ENCODE data around the gene ZBBX.

ZBBX gene

DNA sequence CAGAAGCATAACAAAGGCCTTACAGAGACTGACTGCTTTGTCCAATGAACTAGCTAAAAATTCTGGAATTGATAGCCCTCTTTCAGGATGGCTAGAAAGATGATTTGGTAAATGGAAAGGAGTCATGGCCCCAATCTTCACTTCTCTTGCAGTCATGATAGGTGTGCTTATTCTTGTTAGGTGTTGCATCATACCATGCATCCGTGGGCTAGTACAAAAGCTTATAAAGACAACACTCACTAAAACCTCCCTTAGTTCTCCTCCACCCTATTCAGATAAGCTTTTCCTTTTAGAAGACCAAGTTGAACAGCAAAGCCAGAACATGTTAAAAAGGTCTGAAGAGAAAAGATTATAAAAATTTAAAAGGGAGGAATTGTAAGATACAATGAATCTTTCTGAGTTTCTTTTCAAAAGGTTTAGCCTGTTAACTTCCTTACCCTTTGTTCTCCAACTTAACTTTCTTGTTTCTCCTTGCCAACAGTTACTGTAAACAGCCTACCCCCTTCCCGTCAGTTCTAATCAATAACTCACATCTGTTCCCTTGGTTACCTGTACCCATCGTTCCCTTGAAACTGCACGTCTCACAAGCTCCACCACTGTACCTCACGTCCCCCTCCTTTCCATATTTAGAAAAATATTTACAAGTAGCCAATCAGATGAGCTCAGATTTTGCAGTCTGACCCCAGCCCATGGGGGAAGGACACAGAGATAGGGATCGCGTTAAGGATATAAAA, 105.8 kb downstream of the ZBBX start:
- CTCF ChIA-PET: no interaction called here
- H3K27me3 Mint-ChIP-seq: no peaks in the 10 kb centered on the region
- H3K4me1 Mint-ChIP-seq: no peaks in the 10 kb centered on the region
- no peaks in the 10 kb centered on the region for H3K36me3 Mint-ChIP-seq
- no peak for DNase-seq
- H3K4me3 Mint-ChIP-seq: no peak overlapping the region
- H3K27ac Mint-ChIP-seq: no peak overlapping the region
- H3K9me3 Mint-ChIP-seq: peaks cover 9% of the 10 kb centered on the region

DNA sequence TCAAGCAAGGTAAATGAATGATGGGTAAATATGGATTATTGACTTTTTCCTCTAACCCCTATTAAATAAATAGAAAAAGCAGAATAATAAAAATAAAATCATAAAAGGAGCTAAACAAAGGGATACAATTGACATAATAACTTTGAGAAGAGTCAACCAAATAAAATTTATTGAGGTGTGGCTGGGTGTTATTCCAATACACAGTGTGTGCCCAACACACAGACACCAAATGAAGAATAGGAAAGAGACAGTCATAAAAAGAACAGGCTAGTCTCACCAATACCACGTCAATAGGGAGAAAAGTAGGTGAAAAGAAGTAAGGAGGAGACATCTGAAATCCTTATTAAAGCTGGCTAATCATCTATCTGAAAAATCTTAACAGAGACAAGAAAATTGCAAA, 127.1 kb downstream of the ZBBX start:
- Mint-ChIP-seq H3K4me1 (no peaks in the 10 kb centered on the region), H3K4me3 (no peak overlapping the region)
- CTCF ChIA-PET: no interaction called here

GRCh38 chr3:167251678-167252077, 128.4 kb downstream of the ZBBX start:
- CTCF ChIA-PET: no interaction called here
- Mint-ChIP-seq H3K4me1 (no peaks in the 10 kb centered on the region), H3K9me3 (no peaks in the 10 kb centered on the region), H3K27me3 (no peaks in the 10 kb centered on the region), H3K36me3 (no peaks in the 10 kb centered on the region), H3K4me3 (no peak overlapping the region), H3K27ac (no peak overlapping the region)
- DNase-seq: no peak

More for the DNA sequence above, 127.1 kb downstream of the ZBBX start:
- no peak overlapping the region for H3K27ac Mint-ChIP-seq
- H3K36me3 Mint-ChIP-seq: no peaks in the 10 kb centered on the region
- DNase-seq: no peak
- H3K9me3 Mint-ChIP-seq: no peaks in the 10 kb centered on the region
- H3K27me3 Mint-ChIP-seq: no peaks in the 10 kb centered on the region

GRCh38 chr3:167246252-167246651, 133.8 kb downstream of the ZBBX start:
- Mint-ChIP-seq H3K27me3 (no peaks in the 10 kb centered on the region), H3K36me3 (no peaks in the 10 kb centered on the region), H3K27ac (no peak overlapping the region), H3K4me1 (no peaks in the 10 kb centered on the region), H3K9me3 (no peaks in the 10 kb centered on the region), H3K4me3 (no peak overlapping the region)
- DNase-seq: no peak
- CTCF ChIA-PET: no interaction called here

- Mint-ChIP-seq H3K4me3 (no peak overlapping the region), H3K27me3 (no peaks in the 10 kb centered on the region), H3K27ac (no peak overlapping the region), H3K36me3 (no peaks in the 10 kb centered on the region), H3K9me3 (no peaks in the 10 kb centered on the region), H3K4me1 (no peaks in the 10 kb centered on the region)
- DNase-seq: no peak
- CTCF ChIA-PET: no interaction called here
Observed at GRCh38 chr3:167241048-167241845, 138.8 kb downstream of the ZBBX start.

- H3K9me3 Mint-ChIP-seq: peaks cover 3% of the 10 kb centered on the region
- H3K27me3 Mint-ChIP-seq: no peaks in the 10 kb centered on the region
- H3K36me3 Mint-ChIP-seq: no peaks in the 10 kb centered on the region
- H3K4me1 Mint-ChIP-seq: no peaks in the 10 kb centered on the region
- H3K27ac Mint-ChIP-seq: no peak overlapping the region
- no peak for DNase-seq
- H3K4me3 Mint-ChIP-seq: no peak overlapping the region
- CTCF ChIA-PET: no interaction called here
Observed at GRCh38 chr3:167228135-167228534, 152.0 kb downstream of the ZBBX start.

- H3K4me3 Mint-ChIP-seq: no peak overlapping the region
- H3K27me3 Mint-ChIP-seq: no peaks in the 10 kb centered on the region
- H3K27ac Mint-ChIP-seq: no peak overlapping the region
- H3K36me3 Mint-ChIP-seq: no peaks in the 10 kb centered on the region
- CTCF ChIA-PET: no interaction called here
- peaks cover 3% of the 10 kb centered on the region for H3K9me3 Mint-ChIP-seq
- no peak for DNase-seq
- no peaks in the 10 kb centered on the region for H3K4me1 Mint-ChIP-seq
Observed at GRCh38 chr3:167225821-167226220, 154.3 kb downstream of the ZBBX start.

DNA sequence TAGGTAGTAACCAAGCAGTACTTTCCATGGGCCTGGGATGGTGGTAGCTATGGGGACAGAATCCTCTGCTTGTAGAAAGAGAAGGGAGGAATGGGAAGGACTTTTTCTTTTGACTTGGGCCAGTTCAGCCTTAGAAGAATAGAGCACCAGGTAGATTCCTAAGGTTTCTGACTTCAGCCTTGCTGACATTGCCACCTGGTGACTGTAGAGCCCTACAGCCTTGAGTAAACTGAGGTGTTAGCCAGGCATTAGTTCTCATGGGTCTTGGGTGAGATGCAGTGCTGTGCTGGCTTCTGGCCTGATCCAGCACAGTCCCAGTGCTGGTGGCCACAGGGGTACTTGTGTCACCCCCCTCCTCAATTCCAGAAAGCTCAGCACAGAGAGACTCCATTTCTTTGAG, 171.1 kb downstream of the ZBBX start:
- H3K36me3 Mint-ChIP-seq: no peaks in the 10 kb centered on the region
- CTCF ChIA-PET: no interaction called here
- no peaks in the 10 kb centered on the region for H3K27me3 Mint-ChIP-seq
- no peak for DNase-seq
- H3K4me1 Mint-ChIP-seq: no peaks in the 10 kb centered on the region
- no peak overlapping the region for H3K27ac Mint-ChIP-seq
- peaks cover 9% of the 10 kb centered on the region for H3K9me3 Mint-ChIP-seq
- H3K4me3 Mint-ChIP-seq: no peak overlapping the region

DNA sequence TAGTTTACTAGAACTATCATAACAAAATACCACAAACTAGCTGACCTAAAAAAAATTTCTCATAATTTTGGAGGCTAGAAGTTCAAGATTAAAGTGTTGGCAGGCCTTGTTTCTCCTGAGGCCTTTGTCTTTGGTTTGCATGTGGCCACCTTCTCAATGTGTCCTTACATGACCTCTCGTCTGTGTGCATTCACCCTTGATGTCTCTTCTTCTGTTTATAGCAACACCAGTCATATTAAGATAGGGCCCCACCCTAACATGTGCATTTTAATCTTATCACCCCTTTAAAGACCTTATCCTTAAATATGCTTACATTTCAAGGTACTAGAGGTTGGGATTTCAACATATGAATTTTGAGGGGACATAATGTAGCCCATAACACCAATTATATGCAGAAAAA, 177.0 kb downstream of the ZBBX start:
- H3K36me3 Mint-ChIP-seq: no peaks in the 10 kb centered on the region
- H3K4me1 Mint-ChIP-seq: no peaks in the 10 kb centered on the region
- no peak overlapping the region for H3K4me3 Mint-ChIP-seq
- no peak for DNase-seq
- H3K27me3 Mint-ChIP-seq: no peaks in the 10 kb centered on the region
- CTCF ChIA-PET: no interaction called here
- no peak overlapping the region for H3K27ac Mint-ChIP-seq
- H3K9me3 Mint-ChIP-seq: no peaks in the 10 kb centered on the region

DNA sequence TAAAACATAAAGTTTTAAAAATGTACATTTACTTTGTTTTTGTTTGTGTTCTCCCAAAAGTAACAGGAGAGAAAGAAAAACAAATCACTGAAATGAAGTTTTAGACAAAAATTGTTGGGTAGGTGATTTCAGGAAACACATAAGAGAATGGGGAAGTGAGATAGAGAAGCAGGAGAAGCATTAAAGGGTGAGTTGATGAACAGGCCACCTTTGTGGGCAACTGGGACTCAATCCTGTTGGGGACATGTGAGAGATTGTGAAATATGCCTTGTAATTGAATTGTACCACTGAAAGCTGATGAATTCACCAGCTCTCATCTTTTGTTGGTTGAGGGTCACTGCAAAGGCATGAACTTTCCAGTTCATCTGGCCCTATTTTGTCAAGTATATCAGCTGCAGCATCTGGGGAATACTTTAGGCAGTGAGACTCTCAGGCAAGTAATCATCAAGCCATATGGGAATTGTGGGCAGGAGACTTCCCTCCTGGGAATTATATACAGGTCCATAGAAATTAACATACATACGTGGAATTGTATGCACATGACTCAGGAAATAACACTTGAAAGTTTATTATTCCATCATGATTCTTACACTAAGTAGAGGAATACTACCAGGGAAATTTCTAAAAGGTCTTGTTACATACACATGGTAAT, 181.0 kb downstream of the ZBBX start:
- CTCF ChIA-PET: no interaction called here
- no peaks in the 10 kb centered on the region for H3K36me3 Mint-ChIP-seq
- no peak overlapping the region for H3K27ac Mint-ChIP-seq
- no peaks in the 10 kb centered on the region for H3K9me3 Mint-ChIP-seq
- H3K4me3 Mint-ChIP-seq: no peak overlapping the region
- DNase-seq: no peak
- no peaks in the 10 kb centered on the region for H3K4me1 Mint-ChIP-seq
- no peaks in the 10 kb centered on the region for H3K27me3 Mint-ChIP-seq

All from activated naive CD4-positive, alpha-beta T cell treated with anti-CD3 and anti-CD28 coated beads, Interleukin-2, amount 10 ng/mL, durations not matched to agents 7 days and 5 days (primary cell).